ENCODE results near the gene NINJ1.
A peak's percentile ranks its signal among the peaks of the same experiment; 100 is the strongest.
"Not testable (repeated sequence)": the region's sequence is repeated elsewhere in the genome, so short reads cannot be mapped to it uniquely, and the experiment has no call there.

Gene NINJ1

DNA sequence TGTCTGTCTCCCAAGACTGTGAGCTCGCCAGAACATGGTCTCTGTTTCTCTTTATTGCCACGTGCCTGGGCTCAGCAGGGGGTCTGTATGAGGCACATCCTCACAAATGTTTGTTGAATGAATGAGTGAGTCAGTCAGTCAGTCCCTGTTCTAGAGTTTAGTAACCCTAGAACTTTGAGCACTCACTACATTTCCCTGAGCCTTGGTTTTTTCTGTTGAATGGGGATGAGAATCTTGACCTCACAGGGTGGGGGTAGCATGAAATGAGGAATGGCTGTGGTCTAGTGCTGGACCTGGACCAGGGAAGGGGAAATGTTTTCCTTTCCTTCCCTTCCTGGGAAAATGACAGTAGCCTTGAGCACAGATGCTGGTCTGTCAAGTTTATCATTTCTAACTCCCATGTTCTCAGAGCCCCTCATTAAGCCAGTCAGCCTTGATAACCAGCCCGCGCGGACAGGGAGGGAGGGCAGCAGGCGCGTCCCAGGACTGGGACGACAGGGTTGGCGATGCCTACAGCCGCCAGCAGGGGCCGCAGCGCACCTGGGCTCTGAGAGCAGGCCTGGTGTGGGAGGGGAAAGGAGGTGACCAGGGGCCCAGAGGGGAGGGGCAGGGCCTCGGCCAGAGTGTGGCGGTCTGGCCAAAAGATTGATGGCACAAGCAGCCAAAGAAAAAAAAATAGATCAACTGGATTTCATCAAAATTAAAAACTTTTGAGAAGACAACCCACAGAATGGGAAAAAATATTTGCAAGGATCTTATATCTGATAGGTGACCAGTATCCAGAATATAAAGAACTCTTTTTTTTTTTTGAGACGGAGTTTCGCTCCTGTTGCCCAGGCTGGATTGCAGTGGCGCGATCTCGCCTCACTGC is 25.8 kb upstream of the NINJ1 start:
- FAIRE-seq (peak; percentile 15), DNase-seq (ENCODE audit: low spot score) (peak; percentile 69)

GRCh38 chr9:93156475-93157008 is 22.5 kb upstream of the NINJ1 start:
- DNase-seq (ENCODE audit: low spot score) (no peak), FAIRE-seq (no peak)

- no peak for FAIRE-seq
- no peak for DNase-seq (ENCODE audit: low spot score)
Measured at GRCh38 chr9:93155716-93156474, 21.8 kb upstream of the NINJ1 start.

DNA sequence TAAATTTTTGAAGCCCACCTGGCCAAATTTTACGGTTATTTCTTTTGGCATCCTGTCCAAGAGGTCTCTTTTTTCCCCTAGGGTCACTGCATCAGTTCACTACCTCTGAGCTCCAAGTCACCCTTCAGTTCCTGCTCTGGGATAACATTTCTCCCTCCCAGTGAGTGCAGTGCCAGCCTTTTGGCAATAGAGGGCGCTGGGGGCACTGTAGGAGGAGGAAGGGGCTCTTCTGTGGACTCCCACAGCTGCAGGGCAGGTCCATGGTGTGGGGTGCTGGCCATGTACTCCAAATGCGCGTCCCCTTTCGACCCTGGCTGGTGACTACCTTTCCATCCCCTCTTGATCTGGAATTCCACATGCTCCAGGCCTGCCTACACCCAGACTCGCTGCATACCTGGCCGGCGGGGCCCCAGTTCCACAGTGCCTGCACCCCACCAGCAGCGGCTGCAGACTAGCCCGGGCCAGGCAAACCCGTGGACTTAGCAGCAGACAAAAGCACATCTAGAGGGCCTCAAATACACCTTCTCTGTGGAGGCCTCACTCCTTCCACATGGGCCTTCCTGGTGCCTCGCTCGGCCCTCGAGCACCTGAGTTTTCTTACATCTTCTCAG is 20.3 kb upstream of the NINJ1 start:
- FAIRE-seq: no peak
- DNase-seq (ENCODE audit: low spot score): no peak

- no peak for FAIRE-seq
- DNase-seq (ENCODE audit: low spot score): no peak
Measured at GRCh38 chr9:93151097-93151784, 17.2 kb upstream of the NINJ1 start.

GRCh38 chr9:93149361-93149760 is 15.3 kb upstream of the NINJ1 start:
- DNase-seq (ENCODE audit: low spot score) (no peak), FAIRE-seq (no peak)

DNA sequence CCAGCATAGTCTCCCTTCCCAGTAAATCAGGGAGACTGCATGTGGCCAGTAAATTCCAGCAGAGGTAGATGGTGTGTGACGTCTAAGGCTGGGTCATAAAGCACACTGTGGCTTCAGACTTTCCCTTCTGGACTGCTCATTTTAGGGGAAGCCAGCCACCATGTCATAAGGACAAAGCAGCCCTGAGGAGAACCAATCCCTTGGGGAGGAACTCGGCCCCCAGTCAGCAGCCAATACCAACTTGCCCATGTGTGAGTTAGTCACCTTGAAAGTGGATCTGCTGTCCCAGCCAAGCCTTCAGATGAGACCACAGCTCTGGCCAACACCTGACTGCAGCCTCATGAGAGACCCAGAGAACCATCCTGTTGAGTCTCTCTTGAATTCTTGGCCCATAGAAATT is 14.7 kb upstream of the NINJ1 start:
- DNase-seq (ENCODE audit: low spot score) (no peak), FAIRE-seq (no peak)

DNA sequence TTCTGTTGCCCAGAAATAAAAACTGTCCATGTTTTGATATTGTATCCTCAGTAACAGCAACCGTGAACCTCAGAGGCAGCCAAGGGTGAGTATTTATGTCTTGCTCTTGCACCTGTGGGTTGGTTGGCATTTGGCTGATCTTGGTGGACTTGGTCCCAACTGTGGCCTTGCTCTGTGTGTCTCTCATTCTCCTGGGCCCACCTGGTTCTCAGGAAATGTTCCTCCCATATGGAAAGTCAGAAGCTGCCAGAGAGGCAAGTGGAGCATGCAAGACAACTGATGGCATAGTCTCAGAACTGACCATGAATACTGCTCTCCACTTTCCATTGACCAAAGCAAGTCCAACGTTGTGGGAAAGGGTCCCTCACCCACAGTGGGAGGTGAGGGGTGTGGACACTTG is 13.6 kb upstream of the NINJ1 start:
- no peak for FAIRE-seq

GRCh38 chr9:93146696-93147095 is 12.6 kb upstream of the NINJ1 start:
- not testable (repeated sequence) for DNase-seq (ENCODE audit: low spot score); FAIRE-seq

More for the DNA sequence above, 13.6 kb upstream of the NINJ1 start:
- no peak for DNase-seq (ENCODE audit: low spot score)

GRCh38 chr9:93143830-93144530 is 9.9 kb upstream of the NINJ1 start:
- FAIRE-seq: no peak

GRCh38 chr9:93141771-93142483 is 7.9 kb upstream of the NINJ1 start:
- DNase-seq (ENCODE audit: low spot score): no peak
- FAIRE-seq: no peak

More at GRCh38 chr9:93143830-93144530, 9.9 kb upstream of the NINJ1 start:
- no peak for DNase-seq (ENCODE audit: low spot score)

DNA sequence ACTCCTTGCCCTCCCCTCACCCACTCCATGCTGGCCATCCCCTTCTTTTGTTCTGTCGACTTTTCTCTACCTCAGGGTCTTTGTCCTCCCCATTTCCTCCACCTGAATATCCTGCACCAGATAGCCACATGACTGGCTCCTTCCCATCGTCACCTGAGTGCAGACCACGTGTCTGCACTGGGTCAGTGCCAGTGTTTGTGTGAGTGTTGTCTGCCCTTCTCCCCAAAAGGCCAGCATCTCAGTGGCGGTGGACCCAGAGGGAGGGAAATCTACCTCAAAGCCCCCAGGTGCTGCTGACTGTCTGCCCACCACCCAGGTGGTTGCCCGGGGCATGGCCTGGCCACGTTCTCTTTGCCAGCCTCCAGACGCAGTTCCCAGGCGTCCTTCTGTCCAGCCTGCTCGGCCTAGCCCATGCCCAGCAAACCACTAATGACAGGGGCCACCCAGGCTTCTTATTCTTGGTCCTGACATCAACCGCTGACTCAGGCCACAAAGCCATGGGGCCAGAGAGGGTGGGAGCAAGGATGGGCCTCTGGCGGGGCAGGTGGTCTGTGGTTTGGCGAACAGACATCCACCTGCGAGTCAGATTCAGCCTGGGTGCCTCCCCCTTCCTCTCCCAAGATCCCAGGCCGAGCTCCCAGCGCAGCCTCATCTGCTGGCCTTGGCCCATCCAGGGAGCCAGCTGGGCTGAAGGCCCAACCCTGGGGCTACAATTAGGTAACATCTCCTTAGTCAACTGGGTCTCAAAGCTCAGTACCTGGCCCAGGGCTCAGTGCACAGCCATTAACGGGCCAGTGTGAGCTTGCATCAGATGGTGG is 5.5 kb upstream of the NINJ1 start:
- FAIRE-seq: no peak
- DNase-seq (ENCODE audit: low spot score): no peak

- DNase-seq (ENCODE audit: low spot score): no peak
- no peak for FAIRE-seq
Measured at GRCh38 chr9:93138171-93138764, 4.2 kb upstream of the NINJ1 start.

DNA sequence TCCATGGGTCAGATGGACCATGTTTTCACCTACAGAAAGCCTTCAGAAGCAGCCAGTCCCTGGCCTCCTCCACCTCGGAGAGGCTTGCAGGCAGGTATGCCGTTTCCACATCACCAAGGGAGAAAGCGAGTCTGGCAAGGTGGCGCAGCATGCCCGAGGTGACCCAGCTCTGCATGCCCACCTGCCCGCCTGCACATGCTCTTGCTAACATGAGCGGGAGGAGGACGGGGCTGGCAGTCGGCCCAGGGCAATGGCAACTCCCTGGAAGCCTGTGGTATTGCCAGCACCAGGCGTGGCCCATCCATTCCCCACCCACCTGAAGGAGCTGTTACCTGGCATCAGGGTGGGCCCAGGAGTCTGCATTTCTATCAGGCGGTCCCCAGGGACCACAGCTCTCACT is 3.3 kb upstream of the NINJ1 start:
- DNase-seq (ENCODE audit: low spot score): no peak
- FAIRE-seq: no peak

DNA sequence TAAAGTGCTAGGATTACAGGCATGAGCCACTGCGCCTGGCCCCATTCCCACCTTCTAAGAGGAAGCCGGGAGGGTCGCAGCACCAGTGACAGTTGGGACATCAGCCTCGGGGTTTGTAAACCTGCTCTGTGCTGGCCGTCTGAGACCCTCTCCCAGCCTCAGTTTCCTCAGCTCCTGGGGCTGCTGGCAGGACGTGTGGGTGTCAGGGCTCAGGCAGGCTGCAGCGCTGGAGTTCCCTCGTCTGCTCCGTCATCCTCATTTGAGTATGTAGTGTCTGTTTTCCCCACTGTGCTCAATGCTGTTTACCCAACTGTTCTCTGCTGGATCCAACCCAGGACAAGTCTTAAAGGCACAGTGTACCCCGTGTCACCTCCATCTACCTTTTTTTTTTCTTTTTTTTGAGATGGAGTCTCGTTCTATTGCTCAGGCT is 2.0 kb upstream of the NINJ1 start:
- FAIRE-seq (no peak), DNase-seq (ENCODE audit: low spot score) (no peak)

GRCh38 chr9:93134740-93135444 is 841 bp upstream of the NINJ1 start:
- DNase-seq (ENCODE audit: low spot score): no peak
- no peak for FAIRE-seq

GRCh38 chr9:93133681-93134014 is 403 bp downstream of the NINJ1 start:
- no peak for FAIRE-seq
- DNase-seq (ENCODE audit: low spot score): peak; percentile 67
